DND-41 (cell line): ENCODE data around the gene RGS7.

Source experiments
- ATAC-seq: fragments of 200-7000 bp; cut with Tn5 transposase; 3 replicates; pipeline ENCODE4 v1.9.1; 2021; ENCODE audit warnings: low read depth; ENCODE audit not compliant: insufficient read depth
- DNase-seq: peaks from one replicate; pipeline ENCODE4 v3.0.0-alpha.2; 2020
- H2AFZ ChIP-seq: 2 replicates; pipeline ENCODE4 v1.6.0; 2012; ENCODE audit warnings: low read depth, low read length
- H3K27ac ChIP-seq: 2 replicates; pipeline ENCODE4 v1.5.1; 2012; ENCODE audit warnings: low read length, inconsistent platforms
- H3K27me3 ChIP-seq: fragments of 200-600 bp; sonication (generic); 2 replicates; pipeline ENCODE4 v1.6.0; 2012; ENCODE audit warnings: low read length, mild to moderate bottlenecking, inconsistent platforms; ENCODE audit not compliant: insufficient read depth, poor library complexity
- H3K36me3 ChIP-seq: 2 replicates; pipeline ENCODE4 v1.5.1; 2012; ENCODE audit warnings: low read length, inconsistent platforms; ENCODE audit not compliant: insufficient read depth
- H3K4me1 ChIP-seq: 2 replicates; pipeline ENCODE4 v1.5.1; 2012; ENCODE audit warnings: mild to moderate bottlenecking, low read length; ENCODE audit not compliant: insufficient read depth
- H3K4me2 ChIP-seq: 2 replicates; pipeline ENCODE4 v1.6.0; 2012; ENCODE audit warnings: mild to moderate bottlenecking, moderate library complexity, low read length, inconsistent platforms; ENCODE audit not compliant: insufficient read depth
- H3K4me3 ChIP-seq, 2 experiments: fragments of 200-600 bp in 1 of 2; shearing (Covaris generic) in 1 of 2; 2 replicates each; pipeline ENCODE4 v1.5.1; 2012 to 2016; ENCODE audit warnings: inconsistent platforms in 2 of 2, low read length in 2 of 2, mild to moderate bottlenecking in 2 of 2, low read depth in 1 of 2, moderate library complexity in 1 of 2
- H3K79me2 ChIP-seq: 2 replicates; pipeline ENCODE4 v1.6.0; 2012; ENCODE audit warnings: low read length, inconsistent platforms; ENCODE audit not compliant: insufficient read depth
- H3K9ac ChIP-seq: 2 replicates; pipeline ENCODE4 v1.6.0; 2012; ENCODE audit warnings: low read depth, mild to moderate bottlenecking, inconsistent platforms, low read length, moderate library complexity
- H3K9me3 ChIP-seq: 2 replicates; pipeline ENCODE4 v1.5.1; 2012; ENCODE audit warnings: low read length, moderate library complexity, mild to moderate bottlenecking, inconsistent platforms; ENCODE audit not compliant: insufficient read depth, severe bottlenecking
- H4K20me1 ChIP-seq: 2 replicates; pipeline ENCODE4 v1.6.0; 2012; ENCODE audit warnings: low read length; ENCODE audit not compliant: insufficient read depth
- EZH2 ChIP-seq: IDR thresholded peaks from 3 replicates; pipeline ENCODE4 v1.6.1; 2012; ENCODE audit warnings: borderline replicate concordance, low read depth, mild to moderate bottlenecking, moderate library complexity, low read length, inconsistent platforms; ENCODE audit not compliant: severe bottlenecking
- TF ChIP-seq, protein P1 (sequence below): IDR thresholded peaks from 2 replicates; pipeline ENCODE4 v1.5.1; 2012; ENCODE audit warnings: borderline replicate concordance, low read length, moderate library complexity, mild to moderate bottlenecking; ENCODE audit not compliant: poor library complexity, severe bottlenecking; ENCODE audit errors: extremely low read depth

RGS7 gene

DNA sequence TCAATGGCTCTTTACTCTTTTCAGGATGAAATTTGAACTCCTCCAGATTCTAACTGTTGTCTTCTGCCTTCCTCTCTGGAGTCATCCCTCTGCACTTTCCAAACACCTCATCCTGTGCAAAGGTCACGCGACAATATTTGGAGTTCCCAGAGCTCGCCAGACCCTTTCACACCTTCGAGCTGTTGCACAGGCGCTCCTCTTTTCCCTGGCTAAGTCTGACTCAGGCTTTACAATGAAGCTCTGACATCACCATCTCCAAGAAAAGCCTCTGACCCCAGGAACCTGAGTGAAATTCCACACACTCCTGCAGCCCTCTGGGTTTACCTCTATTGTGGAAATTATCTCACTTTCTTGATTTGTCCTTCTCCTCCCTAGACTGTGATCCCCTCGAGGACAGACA, 270.3 kb downstream of the RGS7 start:
- H3K27me3 ChIP-seq = no peaks in the 10 kb centered on the region
- H3K79me2 ChIP-seq = no peaks in the 10 kb centered on the region
- no peaks in the 10 kb centered on the region for H3K36me3 ChIP-seq
- DNase-seq = no peak
- no peak overlapping the region for H3K4me3 ChIP-seq
- H3K9me3 ChIP-seq = no peaks in the 10 kb centered on the region
- ATAC-seq = no peak
- no peak overlapping the region for H3K27ac ChIP-seq
- no peaks in the 10 kb centered on the region for H4K20me1 ChIP-seq
- no peak overlapping the region for H3K4me2 ChIP-seq
- TF ChIP-seq, protein P1, sequence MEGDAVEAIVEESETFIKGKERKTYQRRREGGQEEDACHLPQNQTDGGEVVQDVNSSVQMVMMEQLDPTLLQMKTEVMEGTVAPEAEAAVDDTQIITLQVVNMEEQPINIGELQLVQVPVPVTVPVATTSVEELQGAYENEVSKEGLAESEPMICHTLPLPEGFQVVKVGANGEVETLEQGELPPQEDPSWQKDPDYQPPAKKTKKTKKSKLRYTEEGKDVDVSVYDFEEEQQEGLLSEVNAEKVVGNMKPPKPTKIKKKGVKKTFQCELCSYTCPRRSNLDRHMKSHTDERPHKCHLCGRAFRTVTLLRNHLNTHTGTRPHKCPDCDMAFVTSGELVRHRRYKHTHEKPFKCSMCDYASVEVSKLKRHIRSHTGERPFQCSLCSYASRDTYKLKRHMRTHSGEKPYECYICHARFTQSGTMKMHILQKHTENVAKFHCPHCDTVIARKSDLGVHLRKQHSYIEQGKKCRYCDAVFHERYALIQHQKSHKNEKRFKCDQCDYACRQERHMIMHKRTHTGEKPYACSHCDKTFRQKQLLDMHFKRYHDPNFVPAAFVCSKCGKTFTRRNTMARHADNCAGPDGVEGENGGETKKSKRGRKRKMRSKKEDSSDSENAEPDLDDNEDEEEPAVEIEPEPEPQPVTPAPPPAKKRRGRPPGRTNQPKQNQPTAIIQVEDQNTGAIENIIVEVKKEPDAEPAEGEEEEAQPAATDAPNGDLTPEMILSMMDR = no peak
- no peak for TF ChIP-seq EZH2
- H2AFZ ChIP-seq = no peak overlapping the region
- H3K9ac ChIP-seq = no peak overlapping the region
- H3K4me1 ChIP-seq = no peaks in the 10 kb centered on the region

DNA sequence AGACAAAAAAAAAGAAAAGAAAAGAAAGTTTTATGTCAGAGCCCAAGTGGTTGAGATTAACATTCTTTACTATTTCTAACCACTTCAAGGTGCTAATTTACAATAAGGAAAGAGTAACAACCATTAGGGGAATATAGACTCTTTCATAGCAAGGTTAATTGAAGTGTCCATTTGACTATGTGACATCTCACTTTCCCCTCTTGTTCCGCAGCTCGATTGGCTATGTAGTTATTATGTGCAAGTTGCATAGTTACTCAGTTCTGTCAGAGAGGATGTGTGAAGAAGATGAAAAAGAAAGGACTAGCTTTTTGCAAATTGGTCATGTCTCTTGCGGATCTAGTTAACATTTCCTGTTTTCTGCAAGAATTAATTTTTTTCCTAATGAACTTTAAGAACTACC, 273.7 kb downstream of the RGS7 start:
- no peak overlapping the region for H3K9ac ChIP-seq
- H3K4me1 ChIP-seq = no peaks in the 10 kb centered on the region
- no peak overlapping the region for H3K27ac ChIP-seq
- TF ChIP-seq EZH2 = no peak
- TF ChIP-seq, protein P1 = no peak
- ATAC-seq = no peak
- no peak overlapping the region for H3K4me3 ChIP-seq
- DNase-seq = no peak
- no peaks in the 10 kb centered on the region for H3K9me3 ChIP-seq
- H3K36me3 ChIP-seq = no peaks in the 10 kb centered on the region
- H3K79me2 ChIP-seq = no peaks in the 10 kb centered on the region
- H2AFZ ChIP-seq = no peak overlapping the region
- no peaks in the 10 kb centered on the region for H4K20me1 ChIP-seq
- no peaks in the 10 kb centered on the region for H3K27me3 ChIP-seq
- H3K4me2 ChIP-seq = no peak overlapping the region

DNA sequence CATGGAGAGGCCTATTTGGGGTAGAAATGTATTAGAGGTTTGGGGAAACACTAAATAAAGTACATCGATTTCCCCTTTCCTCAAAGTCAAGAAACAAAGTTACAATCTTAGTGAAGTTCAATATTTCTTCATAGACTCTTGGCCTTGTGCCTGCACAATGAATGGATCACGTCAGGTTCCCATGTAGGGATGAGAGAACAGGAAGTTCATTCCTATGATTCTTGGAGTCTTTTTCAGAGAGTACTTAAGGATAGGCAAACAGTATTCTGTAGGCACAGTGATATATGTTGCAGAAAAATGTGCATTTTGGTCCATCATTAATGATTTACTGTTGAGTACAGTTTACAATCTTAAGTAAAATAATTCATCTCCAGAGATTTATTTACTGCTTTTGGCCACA, 275.5 kb downstream of the RGS7 start:
- Histone ChIP-seq H3K9ac (no peak overlapping the region), H3K4me1 (no peaks in the 10 kb centered on the region), H2AFZ (no peak overlapping the region), H3K4me3 (no peak overlapping the region), H3K27me3 (no peaks in the 10 kb centered on the region), H3K36me3 (no peaks in the 10 kb centered on the region), H3K4me2 (no peak overlapping the region), H4K20me1 (no peaks in the 10 kb centered on the region), H3K79me2 (no peaks in the 10 kb centered on the region), H3K9me3 (no peaks in the 10 kb centered on the region), H3K27ac (no peak overlapping the region)
- ATAC-seq (no peak), DNase-seq (no peak)
- TF ChIP-seq, protein P1 = no peak
- TF ChIP-seq EZH2 = no peak

DNA sequence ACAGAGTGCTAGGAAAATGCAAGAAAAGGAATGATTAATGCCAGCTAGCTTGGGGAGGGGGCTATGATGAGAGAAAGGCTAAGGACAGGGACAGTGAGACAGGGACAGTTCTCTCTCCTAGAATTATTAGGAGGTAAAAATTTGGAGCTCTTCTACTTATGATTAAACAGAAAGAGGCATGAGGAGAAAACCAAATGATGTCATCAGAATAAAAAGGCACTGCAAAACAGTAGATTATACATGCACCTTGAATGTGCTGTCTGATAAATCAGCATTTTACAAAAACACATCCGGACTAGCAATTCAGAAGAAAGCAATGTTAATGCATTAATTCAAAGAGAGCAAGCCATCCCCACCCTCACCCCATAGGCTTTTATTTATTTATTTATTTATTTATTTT, 277.5 kb downstream of the RGS7 start:
- H3K4me3 ChIP-seq = no peak overlapping the region
- no peak for TF ChIP-seq EZH2
- TF ChIP-seq, protein P1 = no peak
- H4K20me1 ChIP-seq = no peaks in the 10 kb centered on the region
- H3K9ac ChIP-seq = no peak overlapping the region
- no peak overlapping the region for H2AFZ ChIP-seq
- no peaks in the 10 kb centered on the region for H3K9me3 ChIP-seq
- DNase-seq = no peak
- no peaks in the 10 kb centered on the region for H3K79me2 ChIP-seq
- H3K36me3 ChIP-seq = no peaks in the 10 kb centered on the region
- no peak for ATAC-seq
- no peak overlapping the region for H3K27ac ChIP-seq
- H3K27me3 ChIP-seq = no peaks in the 10 kb centered on the region
- H3K4me2 ChIP-seq = no peak overlapping the region
- no peaks in the 10 kb centered on the region for H3K4me1 ChIP-seq
